ENCODE results near the gene ISLR. TPM values are rescaled to one million over a fixed set of nuclear protein-coding genes. Genes with fewer than 3 reads are reported as not detected.

The ISLR gene
- total RNA-seq, 2 experiments from 2014 or later: not detected

GRCh38 chr15:74179101-74179841 is 5.8 kb downstream of the ISLR start:
- Mint-ChIP-seq H3K9me3 (no peaks in the 10 kb centered on the region), H3K4me3 (no peak overlapping the region), H3K27me3 (peaks cover 4% of the 10 kb centered on the region), H3K4me1 (ENCODE audit: low read depth) (no peaks in the 10 kb centered on the region), H3K36me3 (no peaks in the 10 kb centered on the region), H3K27ac (no peak overlapping the region)
- intact Hi-C loops (cut with micrococcal nuclease): no loop called here
- no peak for DNase-seq
- ChIA-PET CTCF (no interaction called here), POLR2A (no interaction called here)

- CTCF ChIA-PET: no interaction called here
- intact Hi-C loops (cut with micrococcal nuclease): no loop called here
Observed at GRCh38 chr15:74179983-74180880, 6.7 kb downstream of the ISLR start.

DNA sequence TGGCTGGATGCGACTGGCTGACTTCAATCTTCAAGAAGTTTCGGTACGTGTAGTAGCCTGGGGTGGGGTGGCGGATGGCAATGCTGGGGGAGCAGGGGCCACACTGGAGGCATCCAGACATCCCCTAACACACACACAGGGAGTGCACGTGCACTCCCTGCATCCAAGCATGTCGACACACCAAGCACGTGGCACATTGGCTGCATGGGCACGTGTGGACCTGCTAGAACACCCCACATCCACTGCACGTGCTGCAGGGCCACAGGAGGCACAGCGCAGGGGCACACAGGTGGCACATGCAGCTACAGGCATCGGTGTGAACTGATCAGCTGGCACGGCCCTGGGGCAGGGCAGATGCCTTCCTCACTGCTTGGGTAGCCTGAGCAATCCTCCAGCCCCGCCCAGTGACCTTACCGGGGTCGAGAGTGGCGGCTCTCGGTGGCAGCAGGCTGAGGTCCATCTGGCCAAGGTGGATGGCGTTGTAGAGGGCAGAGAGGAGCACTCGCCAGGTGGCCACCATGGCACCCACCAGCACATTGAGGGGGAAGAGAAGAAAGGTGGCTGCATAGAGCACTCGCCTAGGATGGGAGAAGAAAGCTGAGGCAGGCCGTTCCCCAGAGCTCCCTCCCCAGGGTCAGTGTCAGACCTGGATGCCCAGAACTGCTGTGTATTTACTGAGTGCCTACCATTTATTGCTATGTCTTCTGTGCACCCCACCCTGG is 7.5 kb downstream of the ISLR start:
- Mint-ChIP-seq H3K27me3 (peaks cover 4% of the 10 kb centered on the region), H3K4me1 (ENCODE audit: low read depth) (no peaks in the 10 kb centered on the region), H3K9me3 (no peaks in the 10 kb centered on the region), H3K27ac (no peak overlapping the region), H3K36me3 (no peaks in the 10 kb centered on the region), H3K4me3 (no peak overlapping the region)
- ChIA-PET CTCF (no interaction called here), POLR2A (interaction anchor here (0.5 kb wide), 1 partner anchor 647 kb away, joined by 3 read pairs; no protein-coding TSS in a partner anchor)
- no peak for DNase-seq
- intact Hi-C loops (cut with micrococcal nuclease): no loop called here

More at GRCh38 chr15:74179983-74180880, 6.7 kb downstream of the ISLR start:
- Mint-ChIP-seq H3K27ac (no peak overlapping the region), H3K4me3 (no peak overlapping the region), H3K9me3 (no peaks in the 10 kb centered on the region), H3K4me1 (ENCODE audit: low read depth) (no peaks in the 10 kb centered on the region), H3K36me3 (no peaks in the 10 kb centered on the region), H3K27me3 (peaks cover 4% of the 10 kb centered on the region)
- POLR2A ChIA-PET: interaction anchor here (0.5 kb wide), 1 partner anchor 648 kb away, joined by 3 read pairs; no protein-coding TSS in a partner anchor
- no peak for DNase-seq

- POLR2A ChIA-PET: no interaction called here
- H3K36me3 Mint-ChIP-seq: no peaks in the 10 kb centered on the region
- DNase-seq: no peak
- peaks cover 4% of the 10 kb centered on the region for H3K27me3 Mint-ChIP-seq
- CTCF ChIA-PET: no interaction called here
- no peak overlapping the region for H3K4me3 Mint-ChIP-seq
- H3K27ac Mint-ChIP-seq: no peak overlapping the region
- H3K4me1 Mint-ChIP-seq (ENCODE audit: low read depth): no peaks in the 10 kb centered on the region
- no peaks in the 10 kb centered on the region for H3K9me3 Mint-ChIP-seq
- intact Hi-C loops (cut with micrococcal nuclease): no loop called here
Observed at GRCh38 chr15:74182131-74182530, 8.6 kb downstream of the ISLR start.

DNA sequence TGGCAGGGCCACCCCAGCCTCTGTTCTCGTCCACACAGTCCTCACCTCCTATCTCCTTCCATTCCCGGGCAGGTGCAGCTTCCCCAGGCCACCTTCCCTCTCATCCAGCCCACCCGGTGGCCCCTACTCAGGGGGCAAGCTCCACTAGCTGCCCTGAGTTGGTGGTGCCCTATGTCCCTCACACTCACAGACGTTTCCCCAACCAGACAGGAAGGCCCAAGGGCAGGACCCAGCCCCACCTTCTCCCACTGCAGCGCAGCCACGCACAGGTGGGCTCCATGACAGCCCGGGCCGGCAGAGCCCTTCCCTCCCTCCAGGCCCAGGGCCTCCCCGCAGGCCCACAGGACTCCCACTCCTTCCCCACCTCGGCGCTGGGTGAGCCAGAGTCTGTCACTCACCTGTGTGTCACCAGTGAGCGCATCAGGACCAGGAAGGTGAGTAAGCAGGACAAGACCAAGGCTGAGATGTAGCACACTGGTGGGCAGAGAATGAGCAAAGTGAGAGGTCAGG is 11.1 kb downstream of the ISLR start:
- no peaks in the 10 kb centered on the region for H3K36me3 Mint-ChIP-seq
- H3K27ac Mint-ChIP-seq: no peak overlapping the region
- H3K4me3 Mint-ChIP-seq: no peak overlapping the region
- no peaks in the 10 kb centered on the region for H3K4me1 Mint-ChIP-seq (ENCODE audit: low read depth)
- intact Hi-C loops (cut with micrococcal nuclease): no loop called here
- H3K27me3 Mint-ChIP-seq: no peaks in the 10 kb centered on the region
- H3K9me3 Mint-ChIP-seq: no peaks in the 10 kb centered on the region
- DNase-seq: peak; percentile 36
- CTCF ChIA-PET: no interaction called here
- POLR2A ChIA-PET: no interaction called here

DNA sequence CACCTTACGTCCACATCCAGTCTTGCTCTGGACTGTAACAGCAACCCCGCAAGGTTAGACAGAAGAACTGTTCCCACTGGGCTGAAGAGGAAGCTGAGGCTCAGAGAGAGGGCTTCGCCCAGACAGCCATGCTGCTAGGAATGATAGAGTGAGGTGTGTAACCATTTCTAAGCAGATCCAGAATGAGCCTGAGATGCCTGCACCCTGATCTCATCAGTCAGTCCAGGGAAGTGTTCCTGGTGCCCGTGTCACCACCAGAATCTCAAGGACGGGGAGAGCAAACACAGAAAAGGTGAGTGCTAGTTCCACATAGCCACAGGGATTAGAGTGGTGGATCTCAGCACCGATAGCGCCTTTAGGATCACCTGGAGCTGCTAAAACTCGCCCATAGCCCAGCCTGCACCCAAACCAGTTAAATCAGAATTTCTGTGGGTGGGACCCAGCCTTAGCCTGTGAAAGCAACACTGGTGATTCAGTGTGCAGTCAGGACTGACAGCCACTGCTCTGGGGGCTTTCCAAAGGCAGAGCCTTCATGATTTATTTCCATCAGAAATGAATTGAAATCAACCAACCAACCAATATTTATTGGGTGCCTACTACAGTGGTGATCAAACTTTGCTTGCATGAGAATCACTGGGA is 12.3 kb downstream of the ISLR start:
- Mint-ChIP-seq H3K27me3 (no peaks in the 10 kb centered on the region), H3K27ac (no peak overlapping the region), H3K9me3 (no peaks in the 10 kb centered on the region), H3K4me1 (ENCODE audit: low read depth) (no peaks in the 10 kb centered on the region), H3K4me3 (no peak overlapping the region), H3K36me3 (no peaks in the 10 kb centered on the region)
- DNase-seq: peak; percentile 29
- intact Hi-C loops (cut with micrococcal nuclease): no loop called here
- CTCF ChIA-PET: no interaction called here
- POLR2A ChIA-PET: no interaction called here

DNA sequence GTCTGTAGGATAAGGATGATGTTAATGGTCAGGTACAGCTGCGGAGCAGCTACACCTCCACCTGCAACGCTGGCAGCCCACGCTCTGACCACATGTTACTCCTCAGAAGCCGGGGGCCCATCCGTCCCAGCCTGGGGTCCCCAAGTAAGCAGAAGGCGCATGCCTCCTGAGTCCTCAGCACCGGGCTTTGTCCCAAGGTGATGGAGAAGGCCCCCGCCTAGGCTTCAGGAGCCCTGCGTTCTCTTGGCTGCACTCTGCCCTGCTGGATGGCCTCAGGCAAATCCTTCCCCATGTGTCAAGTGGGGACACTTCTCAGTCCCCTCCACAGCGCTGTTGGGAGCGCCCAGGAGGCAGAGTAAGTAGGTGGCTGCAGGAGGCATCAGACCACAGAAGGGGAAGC is 14.7 kb downstream of the ISLR start:
- intact Hi-C loops (cut with micrococcal nuclease): no loop called here
- ChIA-PET POLR2A (no interaction called here), CTCF (no interaction called here)
- DNase-seq: no peak
- H3K27me3 Mint-ChIP-seq: no peaks in the 10 kb centered on the region
- no peaks in the 10 kb centered on the region for H3K36me3 Mint-ChIP-seq
- H3K4me3 Mint-ChIP-seq: no peak overlapping the region
- no peaks in the 10 kb centered on the region for H3K4me1 Mint-ChIP-seq (ENCODE audit: low read depth)
- no peak overlapping the region for H3K27ac Mint-ChIP-seq
- H3K9me3 Mint-ChIP-seq: no peaks in the 10 kb centered on the region

- no peaks in the 10 kb centered on the region for H3K9me3 Mint-ChIP-seq
- H3K4me1 Mint-ChIP-seq (ENCODE audit: low read depth): no peaks in the 10 kb centered on the region
- CTCF ChIA-PET: no interaction called here
- DNase-seq: no peak
- H3K36me3 Mint-ChIP-seq: no peaks in the 10 kb centered on the region
- H3K27me3 Mint-ChIP-seq: no peaks in the 10 kb centered on the region
- H3K4me3 Mint-ChIP-seq: no peak overlapping the region
- POLR2A ChIA-PET: no interaction called here
- H3K27ac Mint-ChIP-seq: no peak overlapping the region
- intact Hi-C loops (cut with micrococcal nuclease): no loop called here
Observed at GRCh38 chr15:74191798-74192197, 18.3 kb downstream of the ISLR start.

DNA sequence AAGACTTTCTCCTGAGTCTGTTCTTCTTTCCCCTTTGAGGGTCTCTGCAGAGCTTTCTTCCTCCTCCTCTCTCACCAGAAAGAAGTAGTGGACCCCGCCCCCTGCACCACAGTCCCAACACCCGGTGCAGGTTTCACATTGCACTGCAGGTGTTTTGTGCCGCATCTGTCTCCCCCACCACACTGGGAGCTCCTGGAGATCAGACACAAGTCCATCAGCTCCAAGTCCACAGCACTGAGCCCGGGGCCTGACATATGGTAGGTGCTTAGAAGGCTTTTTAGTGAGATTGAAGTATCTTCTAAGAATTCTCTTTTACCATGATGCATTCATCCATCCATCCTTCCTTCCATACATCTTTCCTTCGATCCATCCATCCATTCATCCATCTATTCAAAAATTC is 19.2 kb downstream of the ISLR start:
- intact Hi-C loops (cut with micrococcal nuclease): no loop called here
- H3K27me3 Mint-ChIP-seq: no peaks in the 10 kb centered on the region
- ChIA-PET CTCF (no interaction called here), POLR2A (no interaction called here)
- H3K4me1 Mint-ChIP-seq (ENCODE audit: low read depth): no peaks in the 10 kb centered on the region
- no peaks in the 10 kb centered on the region for H3K9me3 Mint-ChIP-seq
- no peak overlapping the region for H3K27ac Mint-ChIP-seq
- no peak overlapping the region for H3K4me3 Mint-ChIP-seq
- DNase-seq: no peak
- H3K36me3 Mint-ChIP-seq: no peaks in the 10 kb centered on the region

- POLR2A ChIA-PET: no interaction called here
- Mint-ChIP-seq H3K27me3 (no peaks in the 10 kb centered on the region), H3K4me1 (ENCODE audit: low read depth) (no peaks in the 10 kb centered on the region), H3K36me3 (no peaks in the 10 kb centered on the region), H3K27ac (no peak overlapping the region), H3K9me3 (no peaks in the 10 kb centered on the region), H3K4me3 (no peak overlapping the region)
- CTCF ChIA-PET: no interaction called here
- no peak for DNase-seq
- intact Hi-C loops (cut with micrococcal nuclease): no loop called here
Observed at GRCh38 chr15:74193299-74193718, 19.8 kb downstream of the ISLR start.

- Mint-ChIP-seq H3K36me3 (no peaks in the 10 kb centered on the region), H3K9me3 (no peaks in the 10 kb centered on the region), H3K4me3 (no peak overlapping the region), H3K4me1 (ENCODE audit: low read depth) (no peaks in the 10 kb centered on the region), H3K27ac (no peak overlapping the region), H3K27me3 (no peaks in the 10 kb centered on the region)
- intact Hi-C loops (cut with micrococcal nuclease): no loop called here
- no peak for DNase-seq
- CTCF ChIA-PET: no interaction called here
- POLR2A ChIA-PET: no interaction called here
Observed at GRCh38 chr15:74193905-74194304, 20.4 kb downstream of the ISLR start.

Data from activated CD4-positive, alpha-beta memory T cell treated with anti-CD3 and anti-CD28 coated beads for 36 hours (primary cell).